Ovary (tissue), 3 donors: Measurements from ENCODE around the gene DCN.

Experiments
- CTCF ChIP-seq, 3 donors: fragments of 450-650 bp in 2 of 3; fragments of 200-600 bp in 1 of 3; IDR thresholded peaks; one replicate each; pipeline versions ENCODE4 v1.5.1 to v1.8.0; 2016 to 2022; ENCODE audit warnings: antibody characterized with exemption in 3 of 3, mild to moderate bottlenecking in 1 of 3
- POLR2A ChIP-seq: fragments of 450-650 bp; IDR thresholded peaks from one replicate; pipeline ENCODE4 v1.6.1; 2017; ENCODE audit warnings: antibody characterized with exemption, mild to moderate bottlenecking, moderate library complexity
- donor health status: DM: no; HTN: no; CAD: no.

GRCh38 chr12:91142221-91142631 lies 40.4 kb downstream of the DCN start:
- TF ChIP-seq POLR2A (no peak), CTCF (IDR thresholded peaks at IDR 0.05) (no peak)
